ENCODE results near the gene CLPTM1L.

DNA sequence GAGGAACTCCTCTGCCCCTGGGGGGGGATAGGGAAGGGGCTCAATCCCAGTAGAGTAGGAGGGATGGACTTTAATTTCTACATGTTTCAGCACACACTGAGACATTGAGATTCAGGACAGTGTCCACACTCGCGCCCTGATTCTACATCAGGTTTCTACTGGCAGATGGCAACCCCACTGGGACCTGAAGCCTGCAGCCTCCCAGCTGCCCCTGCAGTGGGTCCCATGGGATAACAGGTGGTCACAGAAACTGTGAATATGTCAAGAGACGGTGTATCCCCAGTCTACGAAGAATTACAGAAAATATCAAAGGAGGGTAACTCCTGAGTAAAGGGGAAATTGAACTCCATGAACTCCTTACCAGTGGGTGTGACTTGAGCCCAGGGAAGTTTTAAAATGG lies 47.7 kb downstream of the CLPTM1L start:
- no peak for TF ChIP-seq GATA3 (IDR thresholded peaks at IDR 0.05; ENCODE audit: low read depth, low read length)
- TF ChIP-seq GATA2 (IDR thresholded peaks at IDR 0.05; ENCODE audit: low read depth, low read length): no peak

All from SH-SY5Y (cell line).